Activated CD8-positive, alpha-beta T cell treated with anti-CD3 and anti-CD28 coated beads for 36 hours (primary cell): ENCODE data around the gene ZNF641. TPM values are rescaled to one million over a fixed set of nuclear protein-coding genes. Genes with fewer than 3 reads are reported as not detected.

Experiments
- ATAC-seq: fragments of 200-7000 bp; cut with Tn5 transposase; one replicate; pipeline ENCODE4 v1.10.0; 2021; ENCODE audit warnings: mild to moderate bottlenecking, moderate library complexity
- CTCF ChIA-PET: fragments of 350-600 bp; sonication (Branson Sonifier 250); formaldehyde crosslinking; loops from one replicate; lab custom pipeline; 2021; ENCODE audit warnings: antibody characterized with exemption; lab: Charles Lee
- POLR2A ChIA-PET: fragments of 350-600 bp; sonication (Branson Sonifier 250); formaldehyde crosslinking; loops from one replicate; lab custom pipeline; 2021; ENCODE audit warnings: antibody characterized with exemption; lab: Charles Lee
- DNase-seq: peaks from one replicate; pipeline ENCODE4 v3.0.0-alpha.2; 2020
- H3K27ac Mint-ChIP-seq: one replicate; pipeline ENCODE4 v1.8.0; 2021; ENCODE audit warnings: mild to moderate bottlenecking, mixed read lengths
- H3K27me3 Mint-ChIP-seq: one replicate; pipeline ENCODE4 v1.8.0; 2021; ENCODE audit warnings: mixed read lengths
- H3K36me3 Mint-ChIP-seq: one replicate; pipeline ENCODE4 v1.8.0; 2021; ENCODE audit warnings: low read depth, mixed read lengths
- H3K4me1 Mint-ChIP-seq: one replicate; pipeline ENCODE4 v1.8.0; 2021; ENCODE audit warnings: low read depth, mixed read lengths
- H3K4me3 Mint-ChIP-seq: one replicate; pipeline ENCODE4 v1.8.0; 2021; ENCODE audit warnings: mild to moderate bottlenecking, moderate library complexity, mixed read lengths
- H3K9me3 Mint-ChIP-seq: one replicate; pipeline ENCODE4 v1.8.0; 2021; ENCODE audit warnings: mixed read lengths
- CTCF ChIP-seq: fragments of 200-600 bp; IDR thresholded peaks from one replicate; pipeline ENCODE4 v1.8.0; 2022; ENCODE audit warnings: antibody characterized with exemption, mild to moderate bottlenecking
- intact Hi-C: fragments of 100-400 bp; cut with micrococcal nuclease; formaldehyde crosslinking; loops from one replicate; pipeline ENCODE4 v1.10.0; 2022
- total RNA-seq, 2 experiments: library from RNA; stranded (reverse); gene quantifications; one replicate each; pipeline ENCODE4 v1.2.3, GENCODE V29; 2021

The ZNF641 gene
- total RNA-seq, 2 experiments from 2014 or later = 5.0 to 5.1 TPM

- Mint-ChIP-seq H3K4me1 (no peaks in the 10 kb centered on the region), H3K4me3 (no peak overlapping the region), H3K9me3 (no peaks in the 10 kb centered on the region), H3K27me3 (peaks cover 2% of the 10 kb centered on the region), H3K36me3 (no peaks in the 10 kb centered on the region), H3K27ac (no peak overlapping the region)
- DNase-seq (no peak), ATAC-seq (no peak)
- ChIA-PET CTCF (no interaction called here), POLR2A (no interaction called here)
- intact Hi-C loops = no loop called here
- TF ChIP-seq CTCF = no peak
Measured at GRCh38 chr12:48302161-48302911, 48.4 kb downstream of the ZNF641 start.

- ATAC-seq = no peak
- Mint-ChIP-seq H3K27me3 (peaks cover 6% of the 10 kb centered on the region), H3K36me3 (no peaks in the 10 kb centered on the region), H3K27ac (no peak overlapping the region), H3K4me3 (no peak overlapping the region), H3K9me3 (no peaks in the 10 kb centered on the region), H3K4me1 (peaks cover 8% of the 10 kb centered on the region)
- TF ChIP-seq CTCF = no peak
- ChIA-PET POLR2A (no interaction called here), CTCF (no interaction called here)
- intact Hi-C loops = no loop called here
- DNase-seq = no peak
Measured at GRCh38 chr12:48300774-48301173, 49.9 kb downstream of the ZNF641 start.

GRCh38 chr12:48296586-48297282, 54.0 kb downstream of the ZNF641 start:
- peaks cover 8% of the 10 kb centered on the region for H3K4me1 Mint-ChIP-seq
- ChIA-PET POLR2A (no interaction called here), CTCF (interaction anchor here (0.6 to 1.5 kb wide), 4 partner anchors 10 to 90 kb away, joined by 3 to 4 read pairs (median 4); no protein-coding TSS in a partner anchor)
- intact Hi-C loops = no loop called here
- peaks cover 6% of the 10 kb centered on the region for H3K27me3 Mint-ChIP-seq
- no peaks in the 10 kb centered on the region for H3K36me3 Mint-ChIP-seq
- H3K27ac Mint-ChIP-seq = peak overlapping the region; percentile 2
- H3K9me3 Mint-ChIP-seq = no peaks in the 10 kb centered on the region
- ATAC-seq (peak; percentile 97), DNase-seq (peak; percentile 78)
- no peak for TF ChIP-seq CTCF
- peak overlapping the region; percentile 63 for H3K4me3 Mint-ChIP-seq

- peaks cover 3% of the 10 kb centered on the region for H3K27me3 Mint-ChIP-seq
- no peaks in the 10 kb centered on the region for H3K36me3 Mint-ChIP-seq
- H3K4me1 Mint-ChIP-seq = peaks cover 9% of the 10 kb centered on the region
- ATAC-seq (no peak), DNase-seq (no peak)
- CTCF ChIA-PET = no interaction called here
- H3K4me3 Mint-ChIP-seq = no peak overlapping the region
- no peak for TF ChIP-seq CTCF
- H3K9me3 Mint-ChIP-seq = no peaks in the 10 kb centered on the region
- POLR2A ChIA-PET = no interaction called here
- intact Hi-C loops = no loop called here
- H3K27ac Mint-ChIP-seq = no peak overlapping the region
Measured at GRCh38 chr12:48292040-48292439, 58.7 kb downstream of the ZNF641 start.

- H3K27me3 Mint-ChIP-seq = peaks cover 2% of the 10 kb centered on the region
- H3K36me3 Mint-ChIP-seq = no peaks in the 10 kb centered on the region
- intact Hi-C loops = no loop called here
- no peak overlapping the region for H3K4me3 Mint-ChIP-seq
- TF ChIP-seq CTCF = no peak
- ATAC-seq (no peak), DNase-seq (no peak)
- ChIA-PET POLR2A (no interaction called here), CTCF (no interaction called here)
- no peaks in the 10 kb centered on the region for H3K9me3 Mint-ChIP-seq
- H3K4me1 Mint-ChIP-seq = peaks cover 5% of the 10 kb centered on the region
- H3K27ac Mint-ChIP-seq = no peak overlapping the region
Measured at GRCh38 chr12:48291511-48291910, 59.2 kb downstream of the ZNF641 start.
